Measurements from ENCODE around the gene EXOC4.

The EXOC4 gene

GRCh38 chr7:133381965-133382364 lies 129.1 kb downstream of the EXOC4 start:
- H3K36me3 Mint-ChIP-seq (ENCODE audit: low read depth) = peaks cover 35% of the 10 kb centered on the region
- H3K27ac Mint-ChIP-seq = no peak overlapping the region
- peaks cover 2% of the 10 kb centered on the region for H3K4me1 Mint-ChIP-seq (ENCODE audit: low read depth)
- no peak for DNase-seq
- H3K4me3 Mint-ChIP-seq = no peak overlapping the region
- H3K27me3 Mint-ChIP-seq = no peaks in the 10 kb centered on the region
- H3K9me3 Mint-ChIP-seq = no peaks in the 10 kb centered on the region

DNA sequence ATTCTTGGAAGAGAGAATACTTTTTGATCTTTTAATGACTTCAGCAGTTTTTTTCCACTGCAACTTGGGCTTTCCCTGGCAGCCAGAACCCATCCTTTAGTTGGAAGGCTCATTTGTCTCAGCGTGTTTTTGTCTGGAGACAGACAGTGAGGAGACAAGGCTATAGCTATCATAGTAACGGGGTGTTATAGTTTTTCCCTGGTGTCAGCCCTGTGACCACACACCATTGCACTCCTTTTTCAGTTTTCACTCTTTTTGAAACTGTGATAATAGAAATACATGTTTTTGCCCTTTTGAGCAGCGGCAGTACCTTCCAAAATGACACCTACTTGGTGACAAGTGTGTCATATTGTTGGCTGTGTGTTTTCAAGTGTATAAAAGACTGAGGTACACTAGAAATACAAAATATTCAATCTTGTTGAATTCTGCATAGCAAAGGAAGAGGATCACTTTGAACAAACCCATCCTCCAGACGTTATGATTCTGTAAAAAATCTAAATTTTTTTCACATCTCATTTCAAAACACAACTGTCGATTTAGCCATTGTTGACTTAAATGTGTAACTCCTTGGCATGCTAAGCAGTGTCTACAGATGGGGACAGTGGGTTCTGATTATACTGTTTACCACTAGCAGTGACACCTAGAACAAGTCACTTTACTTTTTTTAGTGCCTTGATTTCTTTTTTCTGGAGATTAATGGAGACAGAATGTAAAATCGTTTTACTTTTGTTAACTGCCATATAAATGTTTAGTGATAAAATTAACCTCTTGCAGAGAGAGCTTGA lies 130.1 kb downstream of the EXOC4 start:
- no peak overlapping the region for H3K4me3 Mint-ChIP-seq
- DNase-seq = no peak
- H3K27me3 Mint-ChIP-seq = no peaks in the 10 kb centered on the region
- no peaks in the 10 kb centered on the region for H3K9me3 Mint-ChIP-seq
- H3K4me1 Mint-ChIP-seq (ENCODE audit: low read depth) = peaks cover 2% of the 10 kb centered on the region
- H3K27ac Mint-ChIP-seq = no peak overlapping the region
- peaks cover 28% of the 10 kb centered on the region for H3K36me3 Mint-ChIP-seq (ENCODE audit: low read depth)

DNA sequence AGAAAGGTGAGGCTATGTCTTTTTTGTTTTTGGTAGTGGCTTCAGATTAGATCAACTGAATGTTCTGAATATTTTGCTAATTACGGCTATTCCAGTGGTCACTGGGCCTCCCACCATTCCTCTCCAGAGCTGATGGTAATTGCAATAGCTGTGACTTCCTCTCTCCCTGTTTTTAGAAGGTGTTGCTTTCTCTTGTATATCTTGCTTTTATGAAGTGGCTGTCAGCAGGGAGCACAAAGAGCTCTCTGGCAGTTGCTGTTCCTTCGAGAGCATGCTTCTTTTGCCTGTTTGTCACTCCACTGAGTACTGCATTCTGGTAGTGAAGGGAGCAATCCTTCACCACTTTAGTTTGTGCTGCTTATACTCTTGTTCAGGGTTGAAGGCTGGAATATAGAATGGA lies 133.3 kb downstream of the EXOC4 start:
- Mint-ChIP-seq H3K9me3 (peaks cover 4% of the 10 kb centered on the region), H3K27ac (no peak overlapping the region), H3K36me3 (ENCODE audit: low read depth) (peaks cover 26% of the 10 kb centered on the region), H3K27me3 (no peaks in the 10 kb centered on the region), H3K4me3 (no peak overlapping the region), H3K4me1 (ENCODE audit: low read depth) (peaks cover 4% of the 10 kb centered on the region)
- no peak for DNase-seq

DNA sequence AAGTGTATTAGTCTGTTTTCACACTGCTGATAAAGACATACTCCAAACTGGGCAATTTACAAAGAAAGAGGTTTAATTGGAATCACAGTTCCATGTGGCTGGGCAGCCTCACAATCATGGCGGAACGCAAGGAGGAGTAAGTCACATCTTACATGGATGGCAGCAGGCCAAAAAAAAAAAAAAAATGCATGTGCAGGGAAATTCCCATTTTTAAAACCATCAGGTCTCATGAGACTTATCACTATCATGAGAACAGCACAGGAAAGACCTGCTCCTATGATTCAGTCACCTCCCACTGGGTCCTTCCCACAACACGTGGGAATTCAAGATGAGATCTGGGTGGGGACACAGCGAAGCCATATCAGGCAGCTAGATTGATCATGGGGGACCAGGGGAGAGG lies 136.8 kb downstream of the EXOC4 start:
- Mint-ChIP-seq H3K27ac (no peak overlapping the region), H3K4me1 (ENCODE audit: low read depth) (peaks cover 8% of the 10 kb centered on the region), H3K36me3 (ENCODE audit: low read depth) (peaks cover 20% of the 10 kb centered on the region), H3K9me3 (peaks cover 4% of the 10 kb centered on the region), H3K4me3 (no peak overlapping the region), H3K27me3 (no peaks in the 10 kb centered on the region)
- no peak for DNase-seq

GRCh38 chr7:133391206-133391605 lies 138.3 kb downstream of the EXOC4 start:
- Mint-ChIP-seq H3K36me3 (ENCODE audit: low read depth) (peaks cover 12% of the 10 kb centered on the region), H3K4me3 (no peak overlapping the region), H3K4me1 (ENCODE audit: low read depth) (peaks cover 8% of the 10 kb centered on the region), H3K27ac (no peak overlapping the region), H3K27me3 (no peaks in the 10 kb centered on the region), H3K9me3 (peaks cover 4% of the 10 kb centered on the region)
- no peak for DNase-seq

- Mint-ChIP-seq H3K4me3 (no peak overlapping the region), H3K27ac (no peak overlapping the region), H3K9me3 (no peaks in the 10 kb centered on the region)
Measured at GRCh38 chr7:133394369-133394768, 141.5 kb downstream of the EXOC4 start.

GRCh38 chr7:133395551-133395950 lies 142.7 kb downstream of the EXOC4 start:
- Mint-ChIP-seq H3K27me3 (no peaks in the 10 kb centered on the region), H3K27ac (no peak overlapping the region), H3K4me3 (no peak overlapping the region), H3K36me3 (ENCODE audit: low read depth) (no peaks in the 10 kb centered on the region), H3K4me1 (ENCODE audit: low read depth) (peaks cover 9% of the 10 kb centered on the region), H3K9me3 (no peaks in the 10 kb centered on the region)
- DNase-seq = no peak

More at GRCh38 chr7:133394369-133394768, 141.5 kb downstream of the EXOC4 start:
- Mint-ChIP-seq H3K27me3 (no peaks in the 10 kb centered on the region), H3K4me1 (ENCODE audit: low read depth) (peaks cover 5% of the 10 kb centered on the region), H3K36me3 (ENCODE audit: low read depth) (peaks cover 8% of the 10 kb centered on the region)
- DNase-seq = no peak

- no peak overlapping the region for H3K27ac Mint-ChIP-seq
- no peaks in the 10 kb centered on the region for H3K9me3 Mint-ChIP-seq
- H3K4me3 Mint-ChIP-seq = no peak overlapping the region
- peaks cover 2% of the 10 kb centered on the region for H3K36me3 Mint-ChIP-seq (ENCODE audit: low read depth)
- no peak for DNase-seq
- peaks cover 11% of the 10 kb centered on the region for H3K4me1 Mint-ChIP-seq (ENCODE audit: low read depth)
- no peaks in the 10 kb centered on the region for H3K27me3 Mint-ChIP-seq
Measured at GRCh38 chr7:133398506-133398905, 145.6 kb downstream of the EXOC4 start.

DNA sequence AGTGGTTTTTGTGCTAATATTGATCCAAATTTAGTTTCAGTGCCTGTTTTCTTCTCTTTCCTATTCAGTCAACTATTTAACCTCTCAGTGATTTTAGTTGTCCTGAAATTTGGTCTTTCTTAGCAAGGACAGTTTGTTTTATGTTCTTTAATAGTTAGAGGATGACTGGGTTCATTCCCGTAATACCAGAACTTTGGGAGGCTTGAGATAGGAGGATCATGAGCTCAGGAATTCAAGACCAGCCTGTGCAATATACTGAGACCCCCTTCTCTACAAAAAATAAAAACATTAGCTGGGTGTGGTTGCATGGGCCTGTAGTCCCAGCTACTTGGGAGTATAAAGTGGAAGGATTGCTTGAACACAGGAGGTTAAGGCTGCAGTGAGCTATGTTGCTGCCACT lies 148.3 kb downstream of the EXOC4 start:
- no peak for DNase-seq
- Mint-ChIP-seq H3K27ac (no peak overlapping the region), H3K4me1 (ENCODE audit: low read depth) (peaks cover 6% of the 10 kb centered on the region), H3K36me3 (ENCODE audit: low read depth) (peaks cover 8% of the 10 kb centered on the region), H3K4me3 (no peak overlapping the region), H3K9me3 (no peaks in the 10 kb centered on the region), H3K27me3 (no peaks in the 10 kb centered on the region)

DNA sequence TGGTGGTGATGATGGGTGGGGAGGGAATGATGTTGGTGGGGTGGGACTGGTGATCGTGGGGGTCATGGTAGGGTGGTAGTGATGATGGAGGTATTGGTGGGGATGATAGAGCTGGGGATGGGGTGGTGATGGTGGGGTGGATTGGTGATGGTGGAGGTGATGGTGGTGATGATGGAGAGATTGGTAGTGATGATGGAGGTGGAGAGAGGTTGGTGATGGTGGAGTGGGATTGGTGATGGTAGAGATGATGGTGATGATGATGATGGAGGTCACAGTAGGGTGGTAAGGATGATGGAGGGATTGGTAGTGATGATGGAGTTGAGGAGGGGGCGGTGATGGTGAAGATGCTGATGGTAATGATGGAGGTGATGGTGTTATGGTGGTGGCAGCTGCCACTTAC lies 155.3 kb downstream of the EXOC4 start:
- Mint-ChIP-seq H3K27me3 (no peaks in the 10 kb centered on the region), H3K9me3 (no peaks in the 10 kb centered on the region), H3K36me3 (ENCODE audit: low read depth) (peaks cover 6% of the 10 kb centered on the region), H3K27ac (no peak overlapping the region), H3K4me1 (ENCODE audit: low read depth) (peaks cover 15% of the 10 kb centered on the region), H3K4me3 (no peak overlapping the region)
- no peak for DNase-seq

- Mint-ChIP-seq H3K36me3 (ENCODE audit: low read depth) (peaks cover 3% of the 10 kb centered on the region), H3K9me3 (no peaks in the 10 kb centered on the region), H3K4me1 (ENCODE audit: low read depth) (peaks cover 15% of the 10 kb centered on the region), H3K4me3 (no peak overlapping the region), H3K27me3 (no peaks in the 10 kb centered on the region), H3K27ac (no peak overlapping the region)
- no peak for DNase-seq
Measured at GRCh38 chr7:133409421-133409820, 156.5 kb downstream of the EXOC4 start.

GRCh38 chr7:133409966-133410365 lies 157.1 kb downstream of the EXOC4 start:
- Mint-ChIP-seq H3K9me3 (no peaks in the 10 kb centered on the region), H3K4me3 (no peak overlapping the region), H3K36me3 (ENCODE audit: low read depth) (peaks cover 2% of the 10 kb centered on the region), H3K27me3 (no peaks in the 10 kb centered on the region), H3K27ac (no peak overlapping the region), H3K4me1 (ENCODE audit: low read depth) (peaks cover 15% of the 10 kb centered on the region)
- no peak for DNase-seq

- no peaks in the 10 kb centered on the region for H3K27me3 Mint-ChIP-seq
- peaks cover 2% of the 10 kb centered on the region for H3K36me3 Mint-ChIP-seq (ENCODE audit: low read depth)
- peaks cover 15% of the 10 kb centered on the region for H3K4me1 Mint-ChIP-seq (ENCODE audit: low read depth)
- no peak overlapping the region for H3K4me3 Mint-ChIP-seq
- H3K27ac Mint-ChIP-seq = no peak overlapping the region
- DNase-seq = no peak
- no peaks in the 10 kb centered on the region for H3K9me3 Mint-ChIP-seq
Measured at GRCh38 chr7:133411395-133411794, 158.5 kb downstream of the EXOC4 start.

- Mint-ChIP-seq H3K4me1 (ENCODE audit: low read depth) (peaks cover 20% of the 10 kb centered on the region), H3K27me3 (no peaks in the 10 kb centered on the region), H3K9me3 (no peaks in the 10 kb centered on the region), H3K36me3 (ENCODE audit: low read depth) (peaks cover 2% of the 10 kb centered on the region), H3K4me3 (no peak overlapping the region), H3K27ac (no peak overlapping the region)
- no peak for DNase-seq
Measured at GRCh38 chr7:133412942-133413341, 160.1 kb downstream of the EXOC4 start.

DNA sequence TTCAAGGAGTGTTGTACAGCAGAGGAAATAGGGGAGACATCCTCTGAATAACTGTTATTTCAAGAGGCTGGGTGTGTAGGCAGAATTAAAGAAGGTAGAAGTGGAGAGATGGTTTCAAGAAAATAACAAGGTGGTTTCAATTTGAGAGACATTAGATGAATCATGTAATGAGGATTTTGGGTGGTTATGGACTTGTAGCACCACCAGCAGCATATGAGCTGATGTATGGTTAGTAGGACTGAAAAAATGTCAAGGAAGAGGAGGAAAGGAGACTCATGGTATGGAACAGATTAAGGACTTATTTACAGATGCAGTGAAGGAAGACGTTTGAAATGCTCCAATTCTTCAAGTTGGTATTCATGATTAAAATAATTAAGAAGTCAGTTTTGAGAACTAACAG lies 166.2 kb downstream of the EXOC4 start:
- Mint-ChIP-seq H3K36me3 (ENCODE audit: low read depth) (peaks cover 8% of the 10 kb centered on the region), H3K9me3 (peaks cover 4% of the 10 kb centered on the region), H3K4me3 (no peak overlapping the region), H3K27ac (no peak overlapping the region), H3K4me1 (ENCODE audit: low read depth) (peaks cover 19% of the 10 kb centered on the region), H3K27me3 (no peaks in the 10 kb centered on the region)
- no peak for DNase-seq

GRCh38 chr7:133423618-133424017 lies 170.7 kb downstream of the EXOC4 start:
- Mint-ChIP-seq H3K27ac (no peak overlapping the region), H3K4me3 (no peak overlapping the region), H3K27me3 (no peaks in the 10 kb centered on the region), H3K9me3 (peaks cover 4% of the 10 kb centered on the region), H3K4me1 (ENCODE audit: low read depth) (peaks cover 28% of the 10 kb centered on the region), H3K36me3 (ENCODE audit: low read depth) (peaks cover 28% of the 10 kb centered on the region)
- DNase-seq = no peak

All from activated T-cell treated with anti-CD3 and anti-CD28 coated beads, Interleukin-2, amount 50 U/mL, for 24 hours (primary cell).